GM10847 (cell line): ENCODE data around the gene YAF2.
A peak's percentile ranks its signal among the peaks of the same experiment; 100 is the strongest.

Source experiments
- POLR2A ChIP-seq: IDR thresholded peaks from 2 replicates; pipeline ENCODE4 v1.6.1; 2011; ENCODE audit not compliant: insufficient read length; ENCODE audit errors: extremely low read depth

YAF2 gene

DNA sequence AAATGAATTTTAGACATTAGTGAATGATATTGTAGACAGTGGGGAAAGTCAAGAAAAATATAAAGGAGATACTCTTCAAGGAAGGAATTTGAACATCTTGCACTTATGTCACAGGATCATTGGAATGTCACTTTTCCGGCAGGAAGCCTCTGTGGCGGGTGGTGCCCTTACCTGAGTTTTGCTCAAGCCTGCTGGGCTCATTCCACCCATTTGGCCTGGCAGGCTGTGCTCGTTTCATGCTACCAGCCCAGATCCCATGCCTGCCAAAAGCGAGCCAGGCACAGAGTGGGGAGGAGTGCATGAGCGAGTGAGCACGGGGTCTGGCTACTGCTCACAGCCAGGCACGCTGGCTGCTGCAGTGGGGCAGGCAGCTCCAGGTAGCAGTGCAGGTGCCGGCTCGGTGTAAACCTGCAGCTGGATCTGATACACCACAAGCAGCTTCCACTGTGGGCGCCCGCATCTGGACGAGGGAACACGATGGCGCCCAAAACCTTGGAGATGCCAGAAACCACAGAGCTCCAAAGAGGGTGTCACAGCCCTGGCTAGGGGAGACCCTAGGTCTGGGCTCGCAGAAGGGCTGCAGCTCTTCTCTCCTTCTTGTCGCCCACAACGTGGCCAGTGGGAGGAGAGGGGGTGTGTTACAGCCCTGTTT is 28.7 kb upstream of the YAF2 start:
- no peak for TF ChIP-seq POLR2A

DNA sequence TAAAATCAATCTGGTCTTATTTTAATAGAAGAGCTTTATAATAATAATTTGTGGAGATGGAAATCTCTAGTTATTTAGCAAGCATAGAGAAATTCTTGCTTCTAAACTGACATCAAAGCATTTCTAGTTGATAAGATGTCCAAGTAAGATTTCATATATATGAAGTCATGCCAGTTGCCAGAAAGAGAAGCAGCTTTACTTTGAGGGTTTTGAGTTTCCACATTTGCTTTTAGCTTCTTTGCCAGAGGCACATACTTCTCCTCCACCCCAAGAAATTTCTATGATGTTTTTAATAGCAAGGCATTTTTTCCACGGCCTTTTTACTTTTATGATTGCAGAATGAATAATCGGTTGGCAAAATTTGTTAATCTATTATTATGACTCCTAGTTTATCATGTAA is 24.2 kb upstream of the YAF2 start:
- TF ChIP-seq POLR2A = no peak

DNA sequence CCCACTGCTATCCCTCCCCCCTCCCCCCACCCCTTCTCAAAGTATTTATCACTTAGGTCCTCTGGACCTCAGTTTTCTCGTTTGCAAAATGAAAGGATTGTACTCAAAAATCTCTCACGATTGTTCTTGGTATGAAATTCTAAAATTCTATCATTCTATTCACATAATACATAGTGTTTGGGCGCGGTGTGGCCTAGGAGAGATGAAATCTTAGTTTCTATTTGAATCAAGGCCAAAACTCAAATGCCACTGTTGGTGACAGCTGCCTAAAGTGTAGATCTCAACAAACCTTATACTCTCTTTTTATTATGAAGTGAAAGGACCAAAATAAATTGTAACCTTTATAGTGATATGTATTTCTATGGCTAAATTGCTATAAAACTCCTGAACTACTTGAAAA is 23.7 kb upstream of the YAF2 start:
- no peak for TF ChIP-seq POLR2A

DNA sequence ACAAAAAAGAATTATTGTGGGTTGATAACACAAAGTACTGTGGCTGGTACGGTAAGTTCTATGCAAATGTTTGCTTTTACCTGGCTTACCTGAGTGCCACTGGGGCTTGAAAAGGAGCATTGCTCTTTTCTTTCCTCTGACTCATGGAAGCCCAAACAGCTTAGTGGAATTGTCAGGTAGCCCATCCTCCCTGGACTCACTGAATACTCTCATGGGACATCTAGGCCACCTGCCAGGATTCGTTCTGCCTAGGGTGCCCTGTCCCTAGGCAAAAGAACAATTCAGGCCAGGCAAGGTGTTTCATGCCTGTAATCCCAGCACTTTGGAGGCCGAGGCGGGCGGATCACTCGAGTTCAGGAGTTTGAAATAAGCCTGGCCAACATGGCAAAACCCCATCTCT is 22.5 kb upstream of the YAF2 start:
- no peak for TF ChIP-seq POLR2A

DNA sequence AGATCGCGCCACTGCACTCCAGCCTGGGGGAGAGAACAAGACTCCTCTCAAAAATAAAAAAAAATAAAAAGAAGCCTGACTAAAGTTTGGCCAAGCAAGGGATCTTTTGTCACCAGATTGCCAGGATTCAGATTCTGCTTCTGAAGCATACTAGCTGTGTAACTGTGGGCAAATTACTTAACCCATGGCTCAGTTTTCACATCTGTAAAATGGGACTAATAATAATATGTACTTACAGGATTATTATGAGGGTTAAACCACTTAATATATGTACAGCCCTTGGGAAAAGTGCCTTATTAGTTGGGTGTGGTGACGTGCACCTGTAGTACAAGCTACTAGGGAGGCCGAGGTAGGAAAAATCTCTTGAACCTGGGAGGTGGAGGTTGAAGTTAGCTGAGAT is 21.7 kb upstream of the YAF2 start:
- TF ChIP-seq POLR2A = no peak

DNA sequence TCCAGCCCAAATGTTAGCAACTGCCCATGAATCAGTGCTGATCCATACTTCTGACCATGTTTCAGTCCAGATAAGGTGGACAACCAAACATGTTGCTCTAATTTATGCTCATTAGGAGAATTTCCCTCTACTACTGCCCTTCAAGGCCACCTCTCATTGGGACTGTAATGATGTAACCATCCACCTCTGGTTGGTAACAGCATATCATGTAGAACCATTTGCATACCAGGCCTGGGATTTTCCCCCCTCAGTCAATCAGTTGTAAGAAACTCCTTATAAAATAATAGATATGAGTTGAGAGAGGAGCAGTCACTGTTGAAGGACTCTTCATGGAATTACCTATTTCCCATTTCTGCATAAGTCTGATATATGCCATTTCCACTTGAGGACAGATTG is 17.8 kb upstream of the YAF2 start:
- no peak for TF ChIP-seq POLR2A

DNA sequence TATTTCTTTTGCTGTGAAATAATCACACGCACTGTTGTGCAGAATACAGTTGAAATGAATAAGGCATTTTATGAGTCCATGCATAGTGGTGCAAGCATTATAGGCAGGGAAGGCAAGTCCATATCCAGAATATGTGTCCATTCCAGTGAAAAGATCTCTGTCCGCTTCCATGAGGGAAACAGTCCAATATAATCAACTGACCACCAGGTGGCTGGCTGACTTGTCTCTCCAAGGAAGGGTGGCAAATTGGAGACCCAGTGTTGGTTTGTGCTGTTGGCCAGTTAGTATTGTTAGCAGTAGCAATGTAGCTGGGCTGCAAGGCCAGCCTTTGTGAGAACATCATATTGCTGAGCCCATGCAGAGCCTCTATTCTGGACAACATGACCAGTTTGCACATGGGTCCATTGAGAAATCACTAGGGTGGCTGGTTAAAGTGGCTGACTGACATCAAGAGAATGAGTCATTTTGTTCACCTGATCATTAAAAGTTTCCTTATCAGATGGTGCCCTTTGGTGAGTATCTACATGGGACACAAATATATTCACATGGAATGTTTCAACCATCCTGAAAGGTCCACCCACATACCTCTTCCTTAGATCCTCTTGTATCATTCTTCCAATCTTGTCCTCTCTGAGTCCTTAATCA is 17.3 kb upstream of the YAF2 start:
- TF ChIP-seq POLR2A = no peak

DNA sequence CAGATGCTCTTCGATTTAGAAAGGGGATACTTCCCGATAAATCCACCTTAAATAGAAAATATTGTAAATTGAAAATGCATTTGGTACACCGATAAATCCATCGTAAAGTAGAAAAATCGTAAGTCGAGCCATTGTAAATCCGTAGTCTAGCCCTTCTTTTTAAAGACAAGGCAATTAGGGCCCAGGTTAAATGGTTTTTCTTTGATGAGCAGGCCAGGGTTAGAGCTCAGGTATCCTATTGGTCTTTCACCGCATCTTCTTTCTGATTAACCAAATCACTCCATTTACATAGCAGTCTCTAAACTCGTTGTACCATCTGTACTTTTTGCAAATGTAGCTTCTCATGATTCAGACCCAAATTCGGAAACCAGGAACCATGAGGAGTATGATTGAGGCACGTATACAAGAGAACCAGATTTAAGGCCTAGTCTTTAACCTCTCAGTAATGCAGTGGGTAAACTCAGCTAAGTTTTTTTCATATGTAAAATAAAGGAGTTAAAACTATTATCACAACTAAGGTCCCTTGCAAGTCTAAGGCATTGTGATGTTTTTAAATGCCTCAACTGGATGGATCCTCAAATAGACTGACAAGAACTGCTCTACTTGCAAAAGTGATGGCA is 2.2 kb upstream of the YAF2 start:
- TF ChIP-seq POLR2A = no peak

DNA sequence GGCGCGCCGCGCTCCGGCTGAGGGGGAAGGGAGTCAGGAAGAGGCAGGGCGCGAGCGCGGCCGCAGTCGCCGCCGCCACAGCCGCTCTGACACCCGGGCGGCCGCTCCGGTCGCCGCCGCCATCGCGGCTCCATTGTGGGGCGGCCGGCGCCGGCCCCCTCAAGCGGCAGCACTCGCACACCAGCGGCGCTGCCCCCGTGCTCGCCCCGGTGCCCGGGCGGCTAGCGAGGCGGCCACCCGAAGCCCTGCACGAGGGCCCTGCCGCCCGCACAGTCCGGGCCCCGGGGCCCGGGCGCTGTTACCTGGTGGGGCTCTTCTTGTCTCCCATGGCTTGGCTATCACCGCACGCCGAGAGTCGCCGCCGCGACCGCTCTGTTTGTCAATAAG is 202 bp downstream of the YAF2 start:
- peak; percentile 19 for TF ChIP-seq POLR2A

DNA sequence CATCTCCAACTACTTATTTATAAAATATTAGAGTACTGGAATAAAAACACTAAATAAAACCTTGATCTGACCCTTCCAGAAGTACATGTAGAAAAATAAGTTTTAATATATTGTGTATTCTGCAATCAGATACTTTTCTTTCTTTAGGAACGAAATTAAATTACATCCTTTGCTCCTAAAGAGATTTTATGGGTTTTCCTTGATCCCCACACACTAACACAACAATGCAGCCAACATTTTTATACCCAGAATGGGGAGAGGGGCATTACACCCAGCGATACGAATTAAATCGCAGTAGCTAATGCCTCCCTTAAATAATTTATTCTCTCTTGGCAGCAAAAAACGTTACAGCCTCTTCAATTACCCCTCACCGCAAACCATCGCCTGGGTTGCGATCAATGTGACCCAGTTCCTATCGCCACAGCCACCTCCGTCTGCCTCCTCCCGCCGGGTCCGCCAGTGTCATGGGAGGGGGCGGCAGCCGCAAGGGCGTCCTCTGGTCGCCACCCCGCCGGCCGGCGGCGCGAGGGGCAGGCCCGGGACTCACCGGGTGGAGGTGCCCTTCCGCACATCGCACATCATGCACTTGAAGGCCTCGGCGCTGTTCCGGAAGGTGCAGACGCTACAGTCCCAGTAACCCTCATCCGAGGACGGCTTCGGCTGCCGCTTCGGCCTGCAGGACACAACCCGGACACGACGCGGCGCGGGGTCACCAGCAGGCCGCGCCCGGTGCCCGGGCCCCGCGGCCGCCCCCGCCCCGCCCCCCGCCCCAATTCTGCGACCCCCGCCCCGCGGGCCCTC is 796 bp downstream of the YAF2 start:
- TF ChIP-seq POLR2A = peak; percentile 35

DNA sequence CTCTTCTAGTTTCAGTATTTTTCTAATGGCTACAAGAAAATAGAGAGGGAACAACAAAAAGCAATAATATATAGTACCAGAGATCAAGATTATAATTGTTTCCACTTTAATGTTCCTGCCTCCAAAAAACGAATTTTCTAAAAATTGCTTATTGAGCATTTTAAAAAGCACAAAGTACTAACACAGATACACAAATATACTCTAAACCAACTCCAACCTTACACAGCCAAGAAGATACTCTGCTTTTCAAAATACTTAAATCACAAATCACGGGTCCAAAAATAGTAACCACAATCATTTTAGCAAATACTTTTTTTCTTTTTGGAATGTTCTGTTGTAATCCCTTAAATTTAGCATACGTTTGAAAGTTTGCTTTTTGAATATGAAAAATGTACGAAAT is 2.0 kb downstream of the YAF2 start:
- no peak for TF ChIP-seq POLR2A

DNA sequence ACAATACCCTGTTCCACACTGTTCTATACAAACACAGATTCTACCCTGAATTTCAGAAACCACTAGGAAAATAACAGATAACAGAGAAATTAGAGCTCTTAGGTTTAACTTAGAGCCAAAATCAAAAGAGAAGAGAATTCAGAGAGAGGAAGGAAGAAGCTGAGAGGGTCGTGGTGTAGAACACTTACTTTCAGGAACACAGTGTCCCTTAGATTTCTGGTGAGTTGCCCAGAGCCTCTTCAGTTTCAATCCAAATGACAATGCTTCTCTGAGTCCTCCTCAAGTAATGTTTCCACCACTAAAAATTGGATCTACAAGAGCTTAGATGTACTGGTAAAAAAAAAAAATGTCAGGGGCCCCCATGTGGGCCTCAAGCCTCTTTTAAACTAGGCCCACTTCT is 2.6 kb downstream of the YAF2 start:
- no peak for TF ChIP-seq POLR2A

DNA sequence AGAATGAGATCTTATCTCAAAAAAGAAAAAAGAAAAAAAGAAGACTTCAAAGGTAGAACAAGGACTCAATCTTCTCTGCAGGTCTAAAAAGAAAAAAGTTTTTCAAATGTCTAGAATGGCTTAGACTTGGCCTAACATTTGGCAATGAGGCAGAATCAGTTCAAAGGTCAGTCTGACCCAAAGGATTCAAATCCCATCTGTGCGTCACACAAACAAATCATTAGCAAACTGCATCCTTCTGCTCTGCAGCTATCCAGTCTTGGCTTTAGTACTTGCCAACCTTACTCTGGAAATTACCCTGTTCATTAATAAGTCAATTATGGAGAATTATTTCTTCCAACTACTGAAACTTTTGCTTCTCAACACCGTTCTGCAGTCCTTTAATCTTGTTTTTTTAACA is 3.1 kb downstream of the YAF2 start:
- no peak for TF ChIP-seq POLR2A

DNA sequence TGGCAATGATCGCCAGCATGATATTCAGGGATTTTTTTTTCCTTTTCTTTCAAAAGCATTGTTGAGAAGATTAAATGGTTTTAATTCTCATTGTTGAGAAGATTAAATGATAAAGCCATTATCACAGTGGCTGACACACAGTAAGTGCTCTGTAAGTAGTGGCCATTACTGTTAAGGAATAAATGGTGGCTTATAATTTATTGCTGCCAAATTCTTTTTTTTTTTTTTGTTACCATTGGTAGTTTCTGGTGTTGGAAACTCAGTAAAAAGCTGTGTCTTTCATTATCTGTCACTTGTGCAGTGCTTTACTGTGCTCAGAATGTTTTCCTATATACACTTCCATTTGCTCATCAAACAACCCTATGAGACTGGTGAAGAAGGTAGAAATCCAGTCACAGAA is 15.3 kb downstream of the YAF2 start:
- TF ChIP-seq POLR2A = no peak

DNA sequence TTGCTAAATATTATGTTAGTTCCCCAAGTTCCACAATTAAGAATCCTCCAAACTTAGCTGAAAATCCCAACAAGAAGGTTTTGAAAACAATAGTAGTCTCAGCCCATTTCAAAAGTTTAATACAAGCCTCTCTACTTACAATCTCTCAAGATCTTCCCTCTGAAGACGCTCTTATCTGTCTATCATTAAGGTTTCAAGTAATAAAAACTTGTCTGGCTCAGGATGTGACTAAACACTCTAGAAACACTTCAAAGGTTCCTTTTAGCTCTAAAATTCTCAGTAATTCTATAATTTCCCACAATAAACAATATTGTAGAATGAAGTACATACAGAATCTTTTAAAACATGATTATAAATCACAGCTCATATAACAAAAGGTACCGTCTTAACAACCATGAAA is 16.3 kb downstream of the YAF2 start:
- no peak for TF ChIP-seq POLR2A

DNA sequence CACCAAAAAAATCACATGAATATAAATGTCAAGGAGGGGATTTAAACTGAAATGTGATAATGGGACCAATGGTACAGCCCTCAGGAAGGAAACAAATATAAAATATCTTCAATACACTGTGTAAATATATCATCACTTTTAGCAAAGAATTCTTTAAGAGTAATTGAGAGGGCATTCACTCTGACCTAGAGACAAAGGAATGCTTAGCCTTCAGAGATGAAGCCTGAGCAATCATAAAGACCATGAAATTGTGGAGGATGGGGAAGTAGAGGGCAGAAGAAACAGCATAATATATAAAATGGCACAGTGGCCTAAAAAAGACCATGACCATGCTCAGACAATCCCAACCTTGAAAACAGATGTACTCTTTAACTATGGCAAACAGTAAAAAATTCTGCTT is 20.4 kb downstream of the YAF2 start:
- no peak for TF ChIP-seq POLR2A
